OCI-LY1 (cell line): ENCODE results near the gene PLEKHH1.

ENCODE experiments used
- H2AFZ ChIP-seq: fragments of 200-600 bp; sonication (generic), shearing (Covaris generic); 2 replicates; pipeline ENCODE4 v1.6.0; 2014; ENCODE audit warnings: antibody characterized with exemption, mild to moderate bottlenecking, low read length
- H3F3A ChIP-seq: fragments of 200-600 bp; sonication (generic), shearing (Covaris generic); 2 replicates; pipeline ENCODE4 v1.6.0; 2014; ENCODE audit warnings: mild to moderate bottlenecking, antibody characterized with exemption, low read length, moderate library complexity; ENCODE audit not compliant: insufficient read depth
- H3K27ac ChIP-seq: fragments of 200-600 bp; sonication (generic); 2 replicates; pipeline ENCODE4 v1.5.1; 2014; ENCODE audit warnings: low read length, mixed run types, mild to moderate bottlenecking, low read depth; ENCODE audit not compliant: poor library complexity, severe bottlenecking
- H3K27me3 ChIP-seq: fragments of 200-600 bp; sonication (generic); 2 replicates; pipeline ENCODE4 v1.6.0; 2014; ENCODE audit warnings: antibody characterized with exemption, mild to moderate bottlenecking, low read length, moderate library complexity; ENCODE audit not compliant: insufficient read depth
- H3K36me3 ChIP-seq: fragments of 200-600 bp; sonication (generic); 2 replicates; pipeline ENCODE4 v1.6.1; 2014; ENCODE audit warnings: mild to moderate bottlenecking, antibody characterized with exemption, low read length, moderate library complexity, mixed read lengths; ENCODE audit not compliant: insufficient read depth
- H3K4me1 ChIP-seq: fragments of 200-600 bp; sonication (generic); 2 replicates; pipeline ENCODE4 v1.5.1; 2014; ENCODE audit warnings: mild to moderate bottlenecking, low read length, moderate library complexity; ENCODE audit not compliant: insufficient read depth, severe bottlenecking
- H3K4me2 ChIP-seq: fragments of 200-600 bp; sonication (generic), shearing (Covaris generic); 2 replicates; pipeline ENCODE4 v1.6.1; 2014; ENCODE audit warnings: low read length
- H3K4me3 ChIP-seq: fragments of 200-600 bp; sonication (generic); 2 replicates; pipeline ENCODE4 v1.5.1; 2014; ENCODE audit warnings: low read length, low read depth, mild to moderate bottlenecking, mixed read lengths; ENCODE audit not compliant: poor library complexity, severe bottlenecking
- H3K79me2 ChIP-seq: fragments of 200-600 bp; shearing (Covaris generic); 2 replicates; pipeline ENCODE4 v1.6.1; 2016; ENCODE audit warnings: mixed run types, low read length, mixed read lengths; ENCODE audit not compliant: insufficient read depth
- H3K9ac ChIP-seq: fragments of 200-600 bp; sonication (generic), shearing (Covaris generic); 2 replicates; pipeline ENCODE4 v1.6.1; 2014; ENCODE audit warnings: mild to moderate bottlenecking, low read length, mixed read lengths
- H3K9me2 ChIP-seq: fragments of 200-600 bp; sonication (generic), shearing (Covaris generic); 2 replicates; pipeline ENCODE4 v1.6.1; 2014; ENCODE audit warnings: low read depth, mild to moderate bottlenecking, low read length, mixed read lengths
- H3K9me3 ChIP-seq: fragments of 200-600 bp; shearing (Covaris generic); 2 replicates; pipeline ENCODE4 v1.6.1; 2014; ENCODE audit warnings: low read length, mixed read lengths
- H4K20me1 ChIP-seq: fragments of 200-600 bp; sonication (generic), shearing (Covaris generic); 2 replicates; pipeline ENCODE4 v1.6.0; 2016; ENCODE audit warnings: mild to moderate bottlenecking, low read length; ENCODE audit not compliant: insufficient read depth
- EZH2 ChIP-seq: fragments of 200-600 bp; sonication (generic), shearing (Covaris generic); IDR thresholded peaks from 2 replicates; pipeline ENCODE4 v1.8.0; 2017; ENCODE audit warnings: borderline replicate concordance, mixed run types, mild to moderate bottlenecking, antibody characterized with exemption, low read length, moderate library complexity, mixed read lengths
- TF ChIP-seq, protein P1 (sequence below): fragments of 200-600 bp; sonication (generic), shearing (Covaris generic); IDR thresholded peaks from 2 replicates; pipeline ENCODE4 v1.5.1; 2017; ENCODE audit warnings: mild to moderate bottlenecking, antibody characterized with exemption, low read length, moderate library complexity, mixed read lengths

PLEKHH1 gene

DNA sequence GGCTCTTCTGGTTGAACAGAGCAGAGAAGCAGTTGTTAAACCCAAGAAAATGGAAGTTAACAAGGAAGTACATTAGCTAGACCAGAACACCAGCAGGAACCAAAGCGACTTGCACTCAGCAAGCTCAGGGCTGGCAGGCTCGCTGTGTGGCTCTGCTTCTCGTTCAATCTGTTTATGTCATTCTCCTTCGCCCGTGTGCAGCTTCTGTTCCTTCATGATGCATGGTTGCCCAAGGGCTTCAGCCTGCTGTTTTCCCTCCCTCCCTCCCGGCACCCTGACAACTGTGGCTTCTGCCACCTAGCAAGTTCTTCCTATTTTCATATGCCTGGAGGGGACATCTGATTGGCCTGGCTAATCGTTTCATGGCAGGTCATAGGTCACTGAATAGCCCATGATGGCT is 41.7 kb downstream of the PLEKHH1 start:
- no peak overlapping the region for H2AFZ ChIP-seq
- H3K36me3 ChIP-seq, result no peaks in the 10 kb centered on the region
- H3K4me1 ChIP-seq, result no peaks in the 10 kb centered on the region
- H3K4me2 ChIP-seq, result no peak overlapping the region
- H3F3A ChIP-seq, result no peaks in the 10 kb centered on the region
- 0 out of 2 replicates have a peak, but pooled peaks cover 7% of the 10 kb centered on the region for H3K27me3 ChIP-seq
- no peaks in the 10 kb centered on the region for H3K9me2 ChIP-seq
- no peak overlapping the region for H3K4me3 ChIP-seq
- no peaks in the 10 kb centered on the region for H4K20me1 ChIP-seq
- no peak overlapping the region for H3K9ac ChIP-seq
- H3K27ac ChIP-seq, result no peak overlapping the region
- TF ChIP-seq, protein P1, sequence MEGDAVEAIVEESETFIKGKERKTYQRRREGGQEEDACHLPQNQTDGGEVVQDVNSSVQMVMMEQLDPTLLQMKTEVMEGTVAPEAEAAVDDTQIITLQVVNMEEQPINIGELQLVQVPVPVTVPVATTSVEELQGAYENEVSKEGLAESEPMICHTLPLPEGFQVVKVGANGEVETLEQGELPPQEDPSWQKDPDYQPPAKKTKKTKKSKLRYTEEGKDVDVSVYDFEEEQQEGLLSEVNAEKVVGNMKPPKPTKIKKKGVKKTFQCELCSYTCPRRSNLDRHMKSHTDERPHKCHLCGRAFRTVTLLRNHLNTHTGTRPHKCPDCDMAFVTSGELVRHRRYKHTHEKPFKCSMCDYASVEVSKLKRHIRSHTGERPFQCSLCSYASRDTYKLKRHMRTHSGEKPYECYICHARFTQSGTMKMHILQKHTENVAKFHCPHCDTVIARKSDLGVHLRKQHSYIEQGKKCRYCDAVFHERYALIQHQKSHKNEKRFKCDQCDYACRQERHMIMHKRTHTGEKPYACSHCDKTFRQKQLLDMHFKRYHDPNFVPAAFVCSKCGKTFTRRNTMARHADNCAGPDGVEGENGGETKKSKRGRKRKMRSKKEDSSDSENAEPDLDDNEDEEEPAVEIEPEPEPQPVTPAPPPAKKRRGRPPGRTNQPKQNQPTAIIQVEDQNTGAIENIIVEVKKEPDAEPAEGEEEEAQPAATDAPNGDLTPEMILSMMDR, result no peak
- TF ChIP-seq EZH2, result no peak
- no peaks in the 10 kb centered on the region for H3K79me2 ChIP-seq
- no peaks in the 10 kb centered on the region for H3K9me3 ChIP-seq

DNA sequence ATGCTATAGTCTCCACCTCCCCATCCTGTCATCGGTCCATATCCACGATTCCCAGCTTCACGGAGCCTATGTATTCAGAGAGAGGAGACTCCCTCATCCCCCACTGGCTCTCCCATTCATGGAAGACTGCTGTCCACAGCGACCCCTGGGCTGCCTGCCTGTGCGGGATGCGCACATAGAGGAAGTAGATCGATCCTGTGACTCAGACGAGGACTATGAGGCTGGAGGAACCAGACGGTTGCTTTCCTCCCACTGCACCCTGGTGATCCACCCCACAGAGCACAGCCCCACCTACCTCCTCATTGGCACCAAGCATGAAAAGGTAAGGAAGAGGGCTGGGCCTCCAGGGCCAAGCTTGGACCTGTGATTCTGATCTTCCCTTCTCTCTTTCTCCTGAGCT is 42.6 kb downstream of the PLEKHH1 start:
- H4K20me1 ChIP-seq, result no peaks in the 10 kb centered on the region
- H3K9ac ChIP-seq, result no peak overlapping the region
- no peaks in the 10 kb centered on the region for H3K9me3 ChIP-seq
- no peaks in the 10 kb centered on the region for H3K4me1 ChIP-seq
- no peaks in the 10 kb centered on the region for H3F3A ChIP-seq
- no peak for TF ChIP-seq EZH2
- TF ChIP-seq, protein P1, result no peak
- no peak overlapping the region for H3K4me3 ChIP-seq
- H3K27me3 ChIP-seq, result 0 out of 2 replicates have a peak, but pooled peaks cover 7% of the 10 kb centered on the region
- no peak overlapping the region for H3K27ac ChIP-seq
- no peak overlapping the region for H3K4me2 ChIP-seq
- H2AFZ ChIP-seq, result no peak overlapping the region
- no peaks in the 10 kb centered on the region for H3K36me3 ChIP-seq
- no peaks in the 10 kb centered on the region for H3K79me2 ChIP-seq
- H3K9me2 ChIP-seq, result no peaks in the 10 kb centered on the region

DNA sequence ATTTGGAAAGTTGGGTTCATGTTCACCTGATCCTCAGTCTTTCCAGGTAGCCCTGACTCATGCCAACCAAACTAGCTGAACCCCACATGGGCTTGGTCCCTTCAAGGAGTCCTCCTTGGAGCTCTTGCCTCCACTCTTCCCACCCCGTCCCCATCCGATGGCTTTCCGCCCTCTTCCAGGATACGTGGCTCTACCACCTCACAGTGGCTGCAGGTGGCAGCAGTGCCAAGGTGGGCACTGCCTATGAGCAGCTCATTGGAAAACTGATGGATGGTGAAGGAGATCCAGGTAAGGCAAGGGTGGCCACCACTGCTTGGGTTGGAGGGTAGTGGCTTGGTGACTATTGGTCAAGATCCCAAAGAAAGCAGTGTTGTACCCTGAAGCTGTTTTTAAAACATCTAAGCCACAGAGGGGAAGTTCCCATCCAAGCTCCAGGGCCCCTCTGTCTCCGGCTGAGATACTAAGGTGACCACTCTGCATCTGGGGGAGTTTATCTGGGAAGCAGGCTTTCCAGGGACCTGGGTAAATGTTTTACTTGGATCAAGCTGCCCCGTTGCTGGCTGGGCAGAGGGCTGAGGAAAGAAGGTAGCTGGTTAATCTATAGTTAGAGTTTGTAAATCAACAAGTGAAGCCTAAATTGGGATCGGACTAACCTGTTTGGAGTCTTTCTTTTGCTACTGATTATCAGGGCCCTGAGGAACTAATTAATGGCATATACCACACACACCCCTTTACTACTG is 43.3 kb downstream of the PLEKHH1 start:
- no peaks in the 10 kb centered on the region for H4K20me1 ChIP-seq
- H3K9me2 ChIP-seq, result no peaks in the 10 kb centered on the region
- H3F3A ChIP-seq, result no peaks in the 10 kb centered on the region
- TF ChIP-seq, protein P1, result no peak
- no peak for TF ChIP-seq EZH2
- H3K27me3 ChIP-seq, result 0 out of 2 replicates have a peak, but pooled peaks cover 7% of the 10 kb centered on the region
- no peaks in the 10 kb centered on the region for H3K9me3 ChIP-seq
- no peak overlapping the region for H3K9ac ChIP-seq
- H3K36me3 ChIP-seq, result no peaks in the 10 kb centered on the region
- H3K27ac ChIP-seq, result no peak overlapping the region
- H2AFZ ChIP-seq, result no peak overlapping the region
- no peaks in the 10 kb centered on the region for H3K79me2 ChIP-seq
- no peak overlapping the region for H3K4me3 ChIP-seq
- no peaks in the 10 kb centered on the region for H3K4me1 ChIP-seq
- H3K4me2 ChIP-seq, result no peak overlapping the region
